Naive thymus-derived CD4-positive, alpha-beta T cell (primary cell): ENCODE data around the gene HDLBP. TPM values are rescaled to one million over a fixed set of nuclear protein-coding genes. Genes with fewer than 3 reads are reported as not detected.

Experiments
- ATAC-seq: fragments of 150-1000 bp; cut with Tn5 transposase; 2 replicates; pipeline ENCODE4 v1.10.0; 2021; ENCODE audit warnings: mild to moderate bottlenecking, moderate library complexity
- CTCF ChIA-PET: fragments of 350-600 bp; sonication (Branson Sonifier 250); formaldehyde crosslinking; loops from one replicate; lab custom pipeline; 2021; ENCODE audit warnings: antibody characterized with exemption; lab: Charles Lee
- POLR2A ChIA-PET: fragments of 350-600 bp; sonication (Branson Sonifier 250); formaldehyde crosslinking; loops from one replicate; lab custom pipeline; 2021; ENCODE audit warnings: antibody characterized with exemption, inconsistent platforms; lab: Charles Lee
- DNase-seq, 9 donors: peaks; one replicate each; pipeline versions ENCODE4 v3.0.0 to v3.0.0-alpha.2; 2020 to 2022; ENCODE audit warnings: mixed read lengths in 1 of 9
- H3K27ac ChIP-seq: one replicate; pipeline ENCODE4 v1.7.0; 2013; ENCODE audit warnings: mild to moderate bottlenecking, low read depth, low read length, moderate library complexity
- H3K27me3 ChIP-seq, 2 donors: one replicate each; pipeline ENCODE4 v1.7.0; 2013; ENCODE audit warnings: low read length in 2 of 2, mild to moderate bottlenecking in 2 of 2, moderate library complexity in 2 of 2; ENCODE audit not compliant: control insufficient read depth in 2 of 2, insufficient read depth in 2 of 2
- H3K36me3 ChIP-seq, 3 experiments: 1 replicate in 2 of 3; 2 replicates in 1 of 3; pipeline ENCODE4 v1.7.0; 2013; ENCODE audit warnings: low read length in 3 of 3, mild to moderate bottlenecking in 3 of 3, moderate library complexity in 1 of 3; ENCODE audit not compliant: insufficient read depth in 3 of 3, control insufficient read depth in 2 of 3
- H3K4me1 ChIP-seq, 2 donors: one replicate each; pipeline ENCODE4 v1.7.0; 2013; ENCODE audit warnings: low read length in 2 of 2, mild to moderate bottlenecking in 2 of 2, moderate library complexity in 1 of 2; ENCODE audit not compliant: control insufficient read depth in 2 of 2, insufficient read depth in 2 of 2
- H3K4me3 ChIP-seq: 2 replicates; pipeline ENCODE4 v1.7.0; 2013; ENCODE audit warnings: mild to moderate bottlenecking, low read length
- H3K9me3 ChIP-seq, 3 experiments: 1 replicate in 2 of 3; 2 replicates in 1 of 3; pipeline ENCODE4 v1.7.0; 2013; ENCODE audit warnings: low read length in 3 of 3; ENCODE audit not compliant: control insufficient read depth in 2 of 3
- H3K27ac Mint-ChIP-seq, 9 donors: one replicate each; pipeline ENCODE4 v1.8.0; 2020 to 2022; ENCODE audit warnings: mixed read lengths in 9 of 9, mild to moderate bottlenecking in 8 of 9, moderate library complexity in 5 of 9, inconsistent platforms in 2 of 9
- H3K27me3 Mint-ChIP-seq, 5 donors: one replicate each; pipeline ENCODE4 v1.8.0; 2021 to 2022; ENCODE audit warnings: mixed read lengths in 5 of 5, mild to moderate bottlenecking in 1 of 5
- H3K36me3 Mint-ChIP-seq, 5 donors: one replicate each; pipeline ENCODE4 v1.8.0; 2020 to 2022; ENCODE audit warnings: mixed read lengths in 5 of 5, mild to moderate bottlenecking in 3 of 5, inconsistent platforms in 1 of 5
- H3K4me1 Mint-ChIP-seq, 7 donors: one replicate each; pipeline ENCODE4 v1.8.0; 2020 to 2022; ENCODE audit warnings: mixed read lengths in 7 of 7, mild to moderate bottlenecking in 3 of 7, inconsistent platforms in 1 of 7
- H3K4me3 Mint-ChIP-seq, 10 donors: one replicate each; pipeline ENCODE4 v1.8.0; 2020 to 2022; ENCODE audit warnings: mild to moderate bottlenecking in 10 of 10, mixed read lengths in 10 of 10, moderate library complexity in 6 of 10, inconsistent platforms in 2 of 10
- H3K9me3 Mint-ChIP-seq, 11 donors: one replicate each; pipeline ENCODE4 v1.8.0; 2020 to 2022; ENCODE audit warnings: mixed read lengths in 11 of 11, mild to moderate bottlenecking in 4 of 11, inconsistent platforms in 1 of 11, moderate library complexity in 1 of 11
- intact Hi-C, 2 donors: fragments of 100-400 bp; cut with micrococcal nuclease; formaldehyde crosslinking; loops; one replicate each; pipeline ENCODE4 v1.15.1; 2023
- polyA plus RNA-seq, 2 donors: library from polyadenylated mRNA; unstranded; fragments of 300-500 nt; fragmentation: Illumina TruSeq; gene quantifications; one replicate each; pipeline ENCODE4 v1.2.3, GENCODE V29; 2021
- total RNA-seq, 6 experiments: library from RNA in 5 of 6; stranded (reverse) in 5 of 6; gene quantifications; 1 replicate in 5 of 6; 2 replicates in 1 of 6; pipeline ENCODE4 v1.2.3 and lab custom pipeline; 2021 to 2026

Gene HDLBP
- total and polyA plus RNA-seq, 7 experiments from 2014 or later, result 42.8 to 231 (median 153) TPM

GRCh38 chr2:241249654-241250053 lies 65.8 kb downstream of the HDLBP start:
- no peak for ATAC-seq
- Mint-ChIP-seq H3K27me3 (no peaks in the 10 kb centered on the region), H3K4me1 (peaks cover 0 to 3% (median 0%) of the 10 kb centered on the region in 7 donors), H3K9me3 (no peaks in the 10 kb centered on the region), H3K36me3 (peaks cover 17 to 77% (median 38%) of the 10 kb centered on the region in 5 donors), H3K4me3 (no peak overlapping the region), H3K27ac (no peak overlapping the region)
- Histone ChIP-seq H3K27ac (no peak overlapping the region), H3K36me3 (peaks cover 32 to 93% (median 43%) of the 10 kb centered on the region in 3 experiments), H3K4me1 (no peaks in the 10 kb centered on the region), H3K27me3 (no peaks in the 10 kb centered on the region), H3K4me3 (no peak overlapping the region), H3K9me3 (no peaks in the 10 kb centered on the region)
- CTCF ChIA-PET, result no interaction called here
- intact Hi-C loops, result no loop called here
- no peak for DNase-seq
- POLR2A ChIA-PET, result no interaction called here

GRCh38 chr2:241248897-241249296 lies 66.6 kb downstream of the HDLBP start:
- no peak overlapping the region for H3K4me3 Mint-ChIP-seq
- H3K36me3 Mint-ChIP-seq, result peaks cover 21 to 82% (median 44%) of the 10 kb centered on the region in 5 donors
- POLR2A ChIA-PET, result no interaction called here

DNA sequence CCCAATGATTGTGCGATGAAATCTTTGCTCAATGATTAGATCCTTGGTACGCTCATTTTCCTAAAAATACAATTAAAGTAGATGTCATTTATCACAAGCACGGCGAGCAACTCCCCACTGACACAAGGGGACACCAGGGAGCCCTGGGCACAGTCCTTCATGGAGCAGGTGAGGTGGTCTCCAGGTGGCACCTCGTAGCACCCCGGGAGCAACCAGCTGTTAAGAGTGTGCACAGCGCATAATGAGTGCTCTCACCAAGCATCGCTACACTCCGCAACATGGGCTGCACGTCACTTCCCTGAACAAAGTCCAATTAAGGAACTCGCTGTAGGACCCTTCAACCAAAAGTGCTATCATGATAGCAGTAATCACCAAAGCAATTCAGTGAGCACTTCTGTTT lies 67.2 kb downstream of the HDLBP start:
- Mint-ChIP-seq H3K27ac (no peak overlapping the region), H3K36me3 (peaks cover 18 to 81% (median 42%) of the 10 kb centered on the region in 5 donors)
- no peaks in the 10 kb centered on the region for H3K9me3 ChIP-seq

More at GRCh38 chr2:241248897-241249296, 66.6 kb downstream of the HDLBP start:
- CTCF ChIA-PET, result no interaction called here
- Histone ChIP-seq H3K9me3 (no peaks in the 10 kb centered on the region), H3K27ac (no peak overlapping the region), H3K36me3 (peaks cover 31 to 94% (median 41%) of the 10 kb centered on the region in 3 experiments), H3K4me1 (no peaks in the 10 kb centered on the region), H3K4me3 (no peak overlapping the region), H3K27me3 (no peaks in the 10 kb centered on the region)
- DNase-seq (no peak), ATAC-seq (no peak)
- H3K4me1 Mint-ChIP-seq, result peaks cover 0 to 3% (median 0%) of the 10 kb centered on the region in 7 donors
- no peaks in the 10 kb centered on the region for H3K27me3 Mint-ChIP-seq
- H3K9me3 Mint-ChIP-seq, result no peaks in the 10 kb centered on the region
- intact Hi-C loops, result no loop called here
- H3K27ac Mint-ChIP-seq, result no peak overlapping the region

DNA sequence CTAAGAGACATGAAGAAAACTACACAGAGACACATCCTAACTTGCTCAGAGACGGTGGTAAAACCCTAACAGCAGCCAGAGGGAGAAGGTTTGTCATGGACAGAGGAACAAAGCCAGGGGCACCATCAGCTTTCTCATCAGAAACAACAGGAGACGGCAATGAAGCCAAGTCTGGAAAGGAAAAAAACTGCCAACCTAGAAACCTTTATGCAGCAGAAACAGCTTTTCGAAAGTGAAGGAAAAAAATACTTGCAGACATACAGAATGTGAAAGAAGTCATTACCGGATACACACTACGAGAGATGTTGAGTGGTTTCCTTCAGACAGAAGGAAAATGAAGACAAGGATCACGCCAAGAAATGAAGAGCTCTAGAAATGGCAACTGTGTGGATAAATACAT lies 71.1 kb downstream of the HDLBP start:
- no peak overlapping the region for H3K27ac ChIP-seq
- H3K4me3 Mint-ChIP-seq, result no peak overlapping the region
- POLR2A ChIA-PET, result no interaction called here
- no peak overlapping the region for H3K4me3 ChIP-seq
- H3K4me1 ChIP-seq, result no peaks in the 10 kb centered on the region
- peak overlapping the region in 2 of 9 donors; percentile 6 to 37 for H3K27ac Mint-ChIP-seq
- no peak for DNase-seq
- CTCF ChIA-PET, result no interaction called here
- H3K27me3 ChIP-seq, result no peaks in the 10 kb centered on the region
- peaks cover 20 to 87% (median 52%) of the 10 kb centered on the region in 5 donors for H3K36me3 Mint-ChIP-seq
- no peaks in the 10 kb centered on the region for H3K27me3 Mint-ChIP-seq
- no peaks in the 10 kb centered on the region for H3K9me3 Mint-ChIP-seq
- no peak for ATAC-seq
- H3K9me3 ChIP-seq, result no peaks in the 10 kb centered on the region
- peaks cover 0 to 3% (median 0%) of the 10 kb centered on the region in 7 donors for H3K4me1 Mint-ChIP-seq
- intact Hi-C loops, result no loop called here
- H3K36me3 ChIP-seq, result peaks cover 26 to 90% (median 46%) of the 10 kb centered on the region in 3 experiments

More for the DNA sequence above, 67.2 kb downstream of the HDLBP start:
- ATAC-seq (no peak), DNase-seq (no peak)
- Histone ChIP-seq H3K27ac (no peak overlapping the region), H3K4me1 (no peaks in the 10 kb centered on the region), H3K4me3 (no peak overlapping the region), H3K36me3 (peaks cover 31 to 94% (median 41%) of the 10 kb centered on the region in 3 experiments), H3K27me3 (no peaks in the 10 kb centered on the region)
- intact Hi-C loops, result no loop called here
- no peaks in the 10 kb centered on the region for H3K9me3 Mint-ChIP-seq
- peaks cover 0 to 3% (median 0%) of the 10 kb centered on the region in 7 donors for H3K4me1 Mint-ChIP-seq
- ChIA-PET POLR2A (no interaction called here), CTCF (no interaction called here)
- H3K4me3 Mint-ChIP-seq, result no peak overlapping the region
- no peaks in the 10 kb centered on the region for H3K27me3 Mint-ChIP-seq

DNA sequence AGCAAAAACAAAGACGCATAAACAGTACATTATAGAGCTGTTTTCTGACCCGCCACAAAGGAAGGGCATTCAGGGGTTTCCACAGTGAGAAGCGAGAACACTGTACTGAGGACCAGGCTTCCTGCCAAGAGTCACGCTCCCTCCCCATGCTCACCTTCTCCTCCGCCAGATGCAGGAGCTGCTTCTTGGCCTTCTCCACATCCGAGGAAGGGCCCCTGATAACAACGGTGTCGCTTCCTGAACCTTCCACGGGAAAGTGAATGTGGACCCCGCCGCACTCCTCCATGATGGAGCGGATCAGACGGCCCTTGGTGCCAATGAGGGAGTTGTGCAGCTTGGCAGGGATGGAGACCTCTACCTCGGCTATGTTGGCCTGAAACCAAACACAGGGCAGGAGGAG lies 73.2 kb downstream of the HDLBP start:
- H3K4me1 Mint-ChIP-seq, result no peaks in the 10 kb centered on the region
- ChIA-PET CTCF (no interaction called here), POLR2A (no interaction called here)
- H3K36me3 Mint-ChIP-seq, result peaks cover 31 to 86% (median 52%) of the 10 kb centered on the region in 5 donors
- Histone ChIP-seq H3K4me3 (no peak overlapping the region), H3K27me3 (no peaks in the 10 kb centered on the region), H3K4me1 (no peaks in the 10 kb centered on the region), H3K36me3 (peaks cover 18 to 90% (median 35%) of the 10 kb centered on the region in 3 experiments), H3K9me3 (no peaks in the 10 kb centered on the region), H3K27ac (no peak overlapping the region)
- no peaks in the 10 kb centered on the region for H3K9me3 Mint-ChIP-seq
- DNase-seq (no peak), ATAC-seq (no peak)
- no peaks in the 10 kb centered on the region for H3K27me3 Mint-ChIP-seq
- H3K27ac Mint-ChIP-seq, result no peak overlapping the region
- intact Hi-C loops, result no loop called here
- no peak overlapping the region for H3K4me3 Mint-ChIP-seq

DNA sequence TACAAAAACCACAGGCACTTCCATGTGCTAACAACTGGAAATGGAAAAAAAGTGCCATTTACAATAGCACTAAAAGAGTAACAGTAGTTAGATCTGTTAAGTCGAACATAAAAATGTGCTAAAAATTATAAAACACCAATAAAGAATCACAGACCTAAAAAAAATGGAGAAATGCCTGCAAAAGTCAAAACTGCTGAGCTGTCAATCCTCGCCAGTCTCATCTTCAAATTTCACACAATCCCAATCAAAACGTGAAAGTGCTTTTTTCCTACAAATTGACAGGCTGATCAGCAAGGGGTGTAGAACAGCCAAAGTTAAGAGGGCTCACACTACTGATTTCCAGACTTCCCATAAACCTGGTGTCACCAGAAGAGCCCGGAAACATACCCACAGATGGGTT lies 73.8 kb downstream of the HDLBP start:
- H3K27ac Mint-ChIP-seq, result no peak overlapping the region
- H3K27me3 Mint-ChIP-seq, result no peaks in the 10 kb centered on the region
- intact Hi-C loops, result no loop called here
- no peaks in the 10 kb centered on the region for H3K9me3 ChIP-seq
- POLR2A ChIA-PET, result interaction anchor here (0.7 kb wide), 1 partner anchor 16 kb away, joined by 3 read pairs; no protein-coding TSS in a partner anchor
- no peaks in the 10 kb centered on the region for H3K4me1 ChIP-seq
- H3K4me3 ChIP-seq, result no peak overlapping the region
- H3K27me3 ChIP-seq, result no peaks in the 10 kb centered on the region
- ATAC-seq (no peak), DNase-seq (no peak)
- no peak overlapping the region for H3K27ac ChIP-seq
- no peaks in the 10 kb centered on the region for H3K9me3 Mint-ChIP-seq
- no peak overlapping the region for H3K4me3 Mint-ChIP-seq
- H3K36me3 ChIP-seq, result peaks cover 13 to 90% (median 35%) of the 10 kb centered on the region in 3 experiments
- H3K36me3 Mint-ChIP-seq, result peaks cover 32 to 86% (median 54%) of the 10 kb centered on the region in 5 donors
- no peaks in the 10 kb centered on the region for H3K4me1 Mint-ChIP-seq
- CTCF ChIA-PET, result no interaction called here

DNA sequence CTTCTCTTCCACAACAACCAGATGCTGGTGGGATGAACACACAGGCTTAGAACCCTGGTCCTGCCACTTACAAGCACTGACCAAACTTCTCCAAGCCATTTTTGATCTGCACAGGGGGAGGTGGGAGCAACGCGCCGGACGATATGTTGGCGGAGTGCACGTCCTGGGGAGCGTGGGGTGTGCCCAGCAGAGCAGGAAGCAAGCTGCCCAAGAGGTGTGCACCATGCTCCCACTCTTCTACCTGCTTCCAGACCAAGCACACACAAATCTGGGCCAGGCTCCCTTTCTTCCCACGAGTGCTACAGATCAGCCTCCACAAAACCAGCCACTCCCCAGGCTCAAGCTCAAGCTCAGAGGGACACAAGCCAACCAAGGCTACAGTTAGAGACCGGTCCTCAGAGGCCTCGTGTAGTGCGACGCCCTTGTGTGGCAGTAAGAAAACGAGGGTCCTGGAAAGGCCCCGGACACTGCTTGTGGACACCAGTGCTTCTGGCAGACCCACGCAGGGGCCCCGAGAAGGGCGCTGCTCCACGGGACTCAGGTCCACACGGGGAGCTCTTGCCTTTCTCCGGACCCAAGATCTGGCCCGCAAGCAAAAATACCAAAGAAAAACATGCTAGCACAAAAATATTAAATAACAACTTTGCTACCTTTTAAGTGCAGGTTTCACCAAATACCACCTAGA lies 75.0 kb downstream of the HDLBP start:
- Mint-ChIP-seq H3K4me1 (no peaks in the 10 kb centered on the region), H3K27ac (no peak overlapping the region), H3K4me3 (no peak overlapping the region), H3K36me3 (peaks cover 30 to 86% (median 46%) of the 10 kb centered on the region in 5 donors), H3K9me3 (no peaks in the 10 kb centered on the region), H3K27me3 (no peaks in the 10 kb centered on the region)
- ChIA-PET CTCF (no interaction called here), POLR2A (no interaction called here)
- Histone ChIP-seq H3K4me3 (no peak overlapping the region), H3K27ac (no peak overlapping the region), H3K27me3 (no peaks in the 10 kb centered on the region), H3K9me3 (no peaks in the 10 kb centered on the region), H3K4me1 (no peaks in the 10 kb centered on the region), H3K36me3 (peaks cover 15 to 90% (median 36%) of the 10 kb centered on the region in 3 experiments)
- intact Hi-C loops, result no loop called here
- DNase-seq (no peak), ATAC-seq (no peak)
